Keratinocyte (primary cell): ENCODE results near the gene RESP18. TPM values are rescaled to one million over a fixed set of nuclear protein-coding genes. Genes with fewer than 3 reads are reported as not detected.
A peak's percentile ranks its signal among the peaks of the same experiment; 100 is the strongest.

Source experiments
- DNase-seq: peaks from one replicate; pipeline ENCODE4 v3.0.0-alpha.2; 2011; ENCODE audit warnings: low read depth, missing footprints, low spot score
- FAIRE-seq: peaks from 2 replicates; lab custom pipeline; 2011; peaks lifted over from hg19 to GRCh38; lab: Jason Lieb, UNC
- H2AFZ ChIP-seq: 2 replicates; pipeline ENCODE4 v1.6.0; 2012; ENCODE audit warnings: low read length, control low read depth, inconsistent platforms; ENCODE audit not compliant: control insufficient read depth
- H3K27ac ChIP-seq: 2 replicates; pipeline ENCODE4 v1.5.1; 2011; ENCODE audit warnings: low read length; ENCODE audit not compliant: control insufficient read depth, insufficient read depth
- H3K27me3 ChIP-seq: 3 replicates; pipeline ENCODE4 v1.6.0; 2011; ENCODE audit warnings: low read length; ENCODE audit not compliant: control insufficient read depth, insufficient read depth; ENCODE audit errors: extremely low read depth
- H3K36me3 ChIP-seq, 2 experiments: 2 replicates in 1 of 2; 3 replicates in 1 of 2; pipeline ENCODE4 v1.5.1; 2011; ENCODE audit warnings: low read length in 2 of 2, mild to moderate bottlenecking in 1 of 2; ENCODE audit not compliant: control insufficient read depth in 2 of 2, insufficient read depth in 2 of 2; ENCODE audit errors: extremely low read depth in 1 of 2
- H3K4me1 ChIP-seq: 3 replicates; pipeline ENCODE4 v1.5.1; 2011; ENCODE audit warnings: low read length; ENCODE audit not compliant: control insufficient read depth, insufficient read depth; ENCODE audit errors: extremely low read depth
- H3K4me2 ChIP-seq: 3 replicates; pipeline ENCODE4 v1.6.0; 2011; ENCODE audit warnings: low read depth, low read length; ENCODE audit not compliant: control insufficient read depth, insufficient read depth; ENCODE audit errors: extremely low read depth
- H3K4me3 ChIP-seq, 3 experiments: fragments of 200-600 bp in 1 of 3; sonication (generic) in 1 of 3; 2 replicates in 2 of 3; 3 replicates in 1 of 3; pipeline ENCODE4 v1.5.1; 2011 to 2016; ENCODE audit warnings: low read length in 3 of 3, mild to moderate bottlenecking in 3 of 3, control low read depth in 2 of 3, inconsistent platforms in 1 of 3, low read depth in 1 of 3, mixed read lengths in 1 of 3, mixed run types in 1 of 3, moderate library complexity in 1 of 3; ENCODE audit not compliant: control insufficient read depth in 2 of 3, insufficient read depth in 2 of 3; ENCODE audit errors: extremely low read depth in 1 of 3
- H3K79me2 ChIP-seq: 2 replicates; pipeline ENCODE4 v1.6.0; 2012; ENCODE audit warnings: low read length; ENCODE audit not compliant: control insufficient read depth, insufficient read depth
- H3K9ac ChIP-seq: 3 replicates; pipeline ENCODE4 v1.6.0; 2011; ENCODE audit warnings: low read length; ENCODE audit not compliant: control insufficient read depth, insufficient read depth; ENCODE audit errors: extremely low read depth
- H3K9me1 ChIP-seq: 3 replicates; pipeline ENCODE4 v1.6.0; 2011; ENCODE audit warnings: low read length; ENCODE audit not compliant: control insufficient read depth, insufficient read depth; ENCODE audit errors: extremely low read depth
- H3K9me3 ChIP-seq: 2 replicates; pipeline ENCODE4 v1.5.1; 2012; ENCODE audit warnings: low read depth, low read length; ENCODE audit not compliant: control insufficient read depth
- H4K20me1 ChIP-seq: 3 replicates; pipeline ENCODE4 v1.6.0; 2011; ENCODE audit warnings: low read length; ENCODE audit not compliant: control insufficient read depth, insufficient read depth; ENCODE audit errors: extremely low read depth
- CTCF ChIP-seq, 3 experiments: IDR thresholded peaks in 1 of 3; conservative IDR thresholded peaks in 1 of 3; optimal IDR thresholded peaks in 1 of 3; 2 replicates in 2 of 3; 3 replicates in 1 of 3; pipeline versions ENCODE3 to v1.5.1; 2011; ENCODE audit warnings: low read length in 3 of 3, mild to moderate bottlenecking in 3 of 3, moderate library complexity in 2 of 3, control low read depth in 1 of 3, inconsistent platforms in 1 of 3; ENCODE audit not compliant: insufficient read depth in 2 of 3; ENCODE audit errors: extremely low read depth in 1 of 3
- EZH2 ChIP-seq: IDR thresholded peaks from one replicate; pipeline ENCODE4 v1.6.1; 2012; ENCODE audit warnings: inconsistent platforms, mild to moderate bottlenecking, low read length, moderate library complexity
- dilution Hi-C: fragments of 300-500 bp; cut with MboI; formaldehyde crosslinking; loops from one replicate; pipeline ENCODE4 v1.7.0; 2020; ENCODE audit warnings: low sequenced_read_pairs; ENCODE audit not compliant: extremely low pct_ligation_motif_present
- polyA plus RNA-seq, 5 experiments: library from polyadenylated mRNA; depleted of rRNA in 3 of 5; stranded (reverse) in 3 of 5; stranded (forward) in 1 of 5; unstranded in 1 of 5; fragments of >200 nt; gene quantifications; 1 replicate in 1 of 5; 2 replicates in 3 of 5; 3 replicates in 1 of 5; pipeline versions ENCODE4 v1.2.1 to v1.2.3, GENCODE V29; 2011 to 2012; ENCODE audit warnings: missing spikeins in 2 of 5, low read depth in 1 of 5, low replicate concordance in 1 of 5

The RESP18 gene
- polyA plus RNA-seq, 1 donor (not counting 4 experiments of a cell fraction or from before 2014, with no cell fraction given) = not detected

- Histone ChIP-seq H4K20me1 (no peaks in the 10 kb centered on the region), H3K79me2 (no peaks in the 10 kb centered on the region), H3K4me2 (no peak overlapping the region), H3K27me3 (peaks cover 45% of the 10 kb centered on the region), H3K9me3 (no peaks in the 10 kb centered on the region), H3K36me3 (no peaks in the 10 kb centered on the region), H2AFZ (no peak overlapping the region), H3K4me1 (peaks cover 3% of the 10 kb centered on the region), H3K27ac (no peak overlapping the region), H3K9me1 (no peaks in the 10 kb centered on the region), H3K4me3 (no peak overlapping the region), H3K9ac (no peak overlapping the region)
- DNase-seq (no peak), FAIRE-seq (no peak)
- dilution Hi-C loops = no loop called here
- TF ChIP-seq CTCF (optimal IDR thresholded peaks at IDR 0.05 in 1 of 3, IDR thresholded peaks at IDR 0.05 in 1 of 3, conservative IDR thresholded peaks at IDR 0.05 in 1 of 3; ENCODE audit: extremely low read depth in 1 of 3, insufficient read depth in 2 of 3, low read length in 3 of 3) (no peak), EZH2 (no peak)
Measured at GRCh38 chr2:219299372-219299760, 33.2 kb downstream of the RESP18 start.

- H3K9me1 ChIP-seq = no peaks in the 10 kb centered on the region
- peak; percentile 74 for FAIRE-seq
Measured at GRCh38 chr2:219298759-219299371, 33.7 kb downstream of the RESP18 start.

More at GRCh38 chr2:219298759-219299371, 33.7 kb downstream of the RESP18 start:
- Histone ChIP-seq H3K4me3 (no peak overlapping the region), H3K9me3 (no peaks in the 10 kb centered on the region), H3K4me2 (no peak overlapping the region), H3K9ac (no peak overlapping the region), H4K20me1 (no peaks in the 10 kb centered on the region), H3K79me2 (no peaks in the 10 kb centered on the region), H3K27me3 (peaks cover 45% of the 10 kb centered on the region), H2AFZ (no peak overlapping the region), H3K4me1 (peaks cover 4% of the 10 kb centered on the region), H3K36me3 (no peaks in the 10 kb centered on the region), H3K27ac (no peak overlapping the region)
- peak; percentile 50 for DNase-seq
- dilution Hi-C loops = no loop called here
- TF ChIP-seq EZH2 (no peak), CTCF (optimal IDR thresholded peaks at IDR 0.05 in 1 of 3, IDR thresholded peaks at IDR 0.05 in 1 of 3, conservative IDR thresholded peaks at IDR 0.05 in 1 of 3; ENCODE audit: extremely low read depth in 1 of 3, insufficient read depth in 2 of 3, low read length in 3 of 3) (peak in 2 of 3 experiments; percentile 98 to 100)
